TTC549 (cell line): Measurements from ENCODE around the gene CTNNBL1.

ENCODE experiments used
- FAIRE-seq: peaks from 2 replicates; lab custom pipeline; 2012; peaks lifted over from hg19 to GRCh38; lab: Jason Lieb, UNC

The CTNNBL1 gene

DNA sequence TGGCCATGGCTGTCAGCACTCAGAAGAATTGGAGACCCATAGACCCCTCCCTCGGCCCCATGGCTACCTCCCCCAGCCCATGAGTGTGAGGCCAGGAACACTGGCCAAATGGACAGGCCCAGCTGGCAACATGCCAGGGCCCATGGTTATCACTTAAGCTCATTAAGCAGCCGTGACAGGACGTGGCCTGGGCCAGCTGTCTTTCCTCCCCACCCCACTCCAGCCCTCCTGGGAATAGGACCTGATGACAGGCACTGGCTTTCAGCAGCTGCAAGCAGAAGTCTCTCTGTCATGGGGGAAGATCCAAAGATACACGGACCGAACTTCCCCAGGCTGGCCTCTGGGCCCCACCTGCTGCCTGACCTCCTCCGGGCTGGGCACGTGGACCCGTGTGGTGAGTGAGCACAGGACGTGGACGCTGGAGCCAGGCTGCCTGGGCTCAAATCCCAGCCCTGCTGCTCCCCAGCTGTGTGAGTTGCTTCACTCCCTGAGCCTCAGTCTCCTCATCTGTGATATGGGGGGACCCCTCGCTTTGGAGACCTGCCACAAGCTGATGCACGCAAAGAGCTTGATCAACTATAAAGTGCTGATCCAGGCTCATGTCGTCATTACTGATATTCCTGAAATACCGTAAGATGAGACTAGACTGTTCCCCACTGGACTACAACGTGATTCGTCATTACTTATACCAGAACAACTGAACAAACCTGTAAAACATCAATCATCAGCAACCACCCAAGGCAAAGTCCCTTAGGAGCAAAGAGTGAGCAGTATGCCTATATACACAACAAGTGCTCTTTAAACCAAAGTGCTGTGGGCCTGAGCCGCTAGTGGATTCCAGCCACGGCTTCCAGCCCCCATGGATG is 187.1 kb downstream of the CTNNBL1 start:
- no peak for FAIRE-seq

DNA sequence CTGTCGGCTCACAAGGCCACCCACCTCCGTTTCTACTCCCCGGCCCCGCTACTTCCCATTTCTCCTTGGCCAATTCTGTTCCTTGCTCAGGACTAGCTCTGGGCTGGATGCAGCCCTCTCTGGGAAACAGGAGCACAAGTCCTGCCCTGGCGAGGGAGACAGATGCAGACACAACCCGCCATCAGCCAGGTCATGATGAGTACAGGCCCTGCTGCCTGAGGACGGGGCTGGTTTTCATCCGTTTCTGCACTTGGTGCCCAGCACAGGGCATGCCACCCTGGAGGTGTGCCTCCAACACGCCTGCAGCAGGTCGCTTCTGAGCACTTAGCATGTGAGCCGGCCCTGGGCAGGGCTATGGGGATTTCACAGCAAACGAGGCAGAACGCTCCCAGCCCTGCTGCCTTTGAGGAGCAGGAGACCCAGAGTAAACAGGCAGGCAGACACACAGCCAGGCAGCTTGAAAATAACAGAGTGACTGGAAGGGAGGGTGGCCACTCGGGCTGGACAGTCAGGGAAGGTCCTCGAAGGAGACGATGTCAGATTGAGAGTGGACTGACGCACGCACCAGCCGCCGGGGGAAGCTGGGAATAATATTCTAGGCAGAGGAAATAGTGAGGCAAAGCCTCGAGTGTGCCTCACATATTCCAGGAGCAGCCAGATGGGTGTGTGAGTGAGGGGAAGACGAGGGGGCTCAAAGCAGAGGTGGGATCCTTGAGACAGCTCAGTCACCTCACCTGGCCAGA is 187.9 kb downstream of the CTNNBL1 start:
- FAIRE-seq: no peak

DNA sequence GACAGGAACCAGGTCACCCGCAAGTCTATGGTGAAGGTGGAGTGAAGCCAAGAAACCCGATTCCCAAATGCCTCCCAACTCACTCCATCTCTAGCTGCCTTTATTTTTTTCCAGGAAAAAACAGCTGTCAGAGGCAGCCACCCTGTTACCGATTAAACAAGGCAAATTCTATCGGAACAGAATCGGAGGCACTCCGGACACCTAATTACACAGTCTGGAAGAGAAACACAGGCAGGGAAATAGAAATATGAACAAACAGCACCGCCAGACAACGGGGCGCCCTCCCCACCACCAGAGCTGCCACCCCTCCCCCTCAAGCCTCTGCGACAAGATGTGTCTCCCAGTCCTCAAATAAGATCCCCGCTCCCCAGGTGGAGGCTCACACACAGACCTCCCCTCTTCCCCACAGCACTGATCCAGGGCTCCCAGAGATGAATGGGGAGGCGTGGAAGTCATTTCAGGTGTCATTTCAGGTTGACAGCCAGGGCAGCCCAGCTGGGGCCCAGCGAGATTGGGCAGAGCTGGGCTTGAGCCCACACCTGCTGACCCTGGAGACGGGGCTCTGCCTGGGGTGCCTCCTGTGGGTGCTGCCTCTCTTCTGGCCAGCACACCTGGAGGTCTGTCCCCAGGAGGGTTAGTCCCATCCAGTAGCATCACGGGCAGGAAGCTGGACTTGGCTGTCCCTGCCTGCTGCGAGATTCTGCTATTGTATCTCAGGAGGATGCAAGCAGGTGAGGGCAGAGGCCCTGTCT is 189.3 kb downstream of the CTNNBL1 start:
- FAIRE-seq: no peak

DNA sequence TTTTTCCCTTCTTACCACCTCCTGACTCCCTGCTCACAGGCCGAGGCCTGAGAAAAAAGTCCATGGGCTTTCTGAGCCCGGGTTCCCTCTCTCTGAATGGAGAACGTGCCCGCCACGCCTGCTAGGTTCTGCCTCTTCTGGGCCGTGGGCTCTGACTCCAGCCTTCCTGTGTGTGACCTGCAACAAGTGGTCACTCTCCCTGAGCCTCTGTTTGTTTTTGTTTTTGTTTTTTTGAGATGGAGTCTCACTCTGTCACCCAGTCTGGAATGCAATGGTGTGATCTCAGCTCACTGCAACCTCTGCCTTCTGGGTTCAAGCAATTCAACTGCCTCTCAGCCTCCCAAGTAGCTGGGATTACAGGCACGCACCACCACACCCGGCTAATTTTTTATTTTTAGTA is 191.2 kb downstream of the CTNNBL1 start:
- no peak for FAIRE-seq

DNA sequence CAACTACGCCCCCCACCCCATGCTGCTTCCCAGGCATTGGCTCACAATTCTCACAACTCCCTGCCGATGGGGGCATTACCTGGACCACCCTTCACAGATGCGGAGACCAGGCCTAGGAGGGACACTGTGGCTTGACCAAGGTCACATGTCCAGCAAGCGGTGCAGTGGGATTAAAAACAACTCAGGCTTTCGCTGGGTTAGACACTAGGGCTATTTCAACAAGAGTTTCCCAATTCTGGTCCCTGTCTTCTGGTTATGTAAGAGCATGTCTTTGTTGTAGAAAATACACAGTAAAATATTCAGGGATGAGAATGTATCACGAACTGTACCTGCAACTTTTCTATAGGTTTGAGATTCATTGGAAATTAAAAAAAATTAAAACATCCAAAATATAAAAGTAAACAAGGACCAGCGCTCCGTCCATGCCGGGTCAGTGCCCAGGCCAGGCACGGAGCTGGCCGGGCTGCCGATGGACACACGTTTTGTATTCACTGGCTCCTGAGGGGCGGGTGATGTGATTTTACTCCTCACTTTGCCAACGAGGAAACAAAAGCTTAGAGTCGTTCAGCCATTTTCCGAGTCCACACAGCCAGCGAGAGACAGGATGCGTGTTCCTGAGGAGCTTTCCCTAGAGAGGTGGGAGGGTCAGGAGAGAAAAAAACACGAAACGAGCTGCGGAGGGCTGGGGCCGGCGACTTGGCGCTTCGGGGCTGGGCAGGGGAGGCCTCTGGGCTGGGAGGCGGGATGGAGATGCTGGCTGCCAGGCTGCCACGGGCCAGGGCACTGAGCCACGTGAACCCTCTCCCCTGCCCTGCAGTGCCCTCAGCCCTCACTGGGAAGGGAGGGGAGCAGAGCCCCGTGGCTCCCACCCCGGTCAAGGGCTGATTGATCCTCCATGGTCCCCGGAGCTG is 192.0 kb downstream of the CTNNBL1 start:
- no peak for FAIRE-seq

DNA sequence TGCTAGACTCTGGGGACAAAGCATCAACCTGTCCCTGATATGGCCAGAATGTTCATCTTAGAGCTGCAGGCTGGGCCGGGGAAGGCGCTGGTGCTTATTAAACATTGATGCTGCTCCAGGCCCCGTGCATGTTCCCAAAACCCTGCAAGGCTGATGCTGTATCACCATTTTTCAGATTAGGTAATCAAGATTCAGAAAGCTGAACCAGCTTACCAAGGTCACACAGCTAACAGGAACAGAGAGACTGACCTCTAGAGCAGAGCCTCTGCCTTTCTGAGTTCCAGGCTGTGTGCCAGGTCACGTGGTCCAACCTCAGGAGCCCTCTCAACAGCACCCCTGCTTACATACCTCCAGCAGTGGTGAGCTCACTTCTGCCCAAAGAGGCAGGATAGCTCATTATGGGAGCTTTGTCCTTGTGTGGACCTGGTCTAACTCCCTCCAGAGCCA is 193.0 kb downstream of the CTNNBL1 start:
- no peak for FAIRE-seq

DNA sequence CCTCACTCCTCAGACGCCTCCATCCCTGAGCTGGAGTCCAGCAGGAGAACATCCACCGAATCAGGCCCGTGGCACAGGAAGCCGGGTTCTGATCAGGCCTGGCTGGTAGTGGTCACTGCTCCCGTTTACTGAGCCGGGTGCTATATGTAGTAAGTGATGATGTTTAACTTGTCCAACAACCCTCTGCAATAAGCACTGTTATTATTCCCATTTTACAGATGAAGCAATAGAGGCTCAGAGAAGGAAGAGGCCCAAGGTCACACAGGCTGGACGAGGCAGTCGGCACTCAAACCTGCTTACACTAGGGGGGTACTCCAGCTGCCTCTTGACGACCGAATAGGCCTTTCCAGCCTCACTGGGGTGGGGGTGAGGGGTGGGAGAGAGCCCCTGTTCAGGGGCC is 194.8 kb downstream of the CTNNBL1 start:
- no peak for FAIRE-seq

DNA sequence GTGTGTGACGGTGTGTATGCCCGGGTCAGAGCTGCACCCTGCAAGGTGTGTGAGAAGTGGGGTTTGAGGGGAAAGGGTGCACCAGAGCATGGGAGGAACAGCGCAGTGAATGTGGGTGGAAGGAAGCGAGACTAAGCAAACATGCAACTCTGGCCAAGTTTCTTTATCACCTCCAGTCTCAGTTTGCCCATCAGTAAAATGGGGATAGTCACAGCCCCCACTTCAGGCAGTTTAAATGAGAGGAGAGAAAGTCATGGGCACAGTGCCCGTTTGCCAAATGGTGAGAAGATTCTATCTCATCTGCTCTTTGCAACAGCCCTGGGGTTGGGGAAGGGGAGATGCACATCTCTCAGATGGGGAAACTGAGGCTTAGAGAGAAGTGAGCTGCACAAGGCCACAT is 196.3 kb downstream of the CTNNBL1 start:
- FAIRE-seq: no peak

DNA sequence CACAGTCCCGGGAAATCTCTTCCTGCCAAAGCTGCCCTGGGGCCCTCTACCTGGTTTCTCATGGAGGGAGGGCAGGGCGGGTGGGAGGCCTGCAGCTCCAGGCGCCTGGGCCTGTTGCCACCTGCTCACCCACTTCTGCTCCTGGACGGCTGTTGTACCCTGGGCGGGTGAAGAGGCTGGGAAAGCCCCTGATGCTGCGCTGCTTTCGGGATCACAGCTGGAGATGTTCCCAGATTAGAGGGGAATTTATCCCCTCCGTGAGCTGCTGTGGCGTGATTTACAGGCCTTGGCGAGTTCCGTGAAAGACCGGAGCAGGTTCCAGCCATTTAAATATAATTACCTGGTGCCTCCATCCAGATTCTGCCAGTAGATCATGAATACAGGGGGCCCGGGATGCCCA is 196.8 kb downstream of the CTNNBL1 start:
- FAIRE-seq: no peak

DNA sequence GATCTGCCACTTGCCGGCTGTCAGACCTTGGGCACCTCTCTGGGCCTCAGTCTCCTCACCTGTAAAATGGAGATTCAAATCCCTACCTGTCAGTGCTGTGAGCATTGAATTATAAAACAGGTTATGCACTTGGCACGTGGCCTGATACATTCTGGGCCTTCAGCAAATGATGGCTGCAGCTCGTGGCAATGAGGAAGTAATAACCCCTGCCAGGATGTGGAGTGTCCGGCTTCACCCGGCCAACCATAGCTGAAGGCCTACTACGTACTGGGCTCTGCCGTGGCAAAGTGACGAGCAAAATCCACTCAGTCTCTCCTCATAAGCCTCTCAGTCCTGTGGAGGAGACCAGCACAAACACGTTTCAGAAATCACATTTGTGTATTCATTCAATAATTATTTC is 198.2 kb downstream of the CTNNBL1 start:
- no peak for FAIRE-seq

DNA sequence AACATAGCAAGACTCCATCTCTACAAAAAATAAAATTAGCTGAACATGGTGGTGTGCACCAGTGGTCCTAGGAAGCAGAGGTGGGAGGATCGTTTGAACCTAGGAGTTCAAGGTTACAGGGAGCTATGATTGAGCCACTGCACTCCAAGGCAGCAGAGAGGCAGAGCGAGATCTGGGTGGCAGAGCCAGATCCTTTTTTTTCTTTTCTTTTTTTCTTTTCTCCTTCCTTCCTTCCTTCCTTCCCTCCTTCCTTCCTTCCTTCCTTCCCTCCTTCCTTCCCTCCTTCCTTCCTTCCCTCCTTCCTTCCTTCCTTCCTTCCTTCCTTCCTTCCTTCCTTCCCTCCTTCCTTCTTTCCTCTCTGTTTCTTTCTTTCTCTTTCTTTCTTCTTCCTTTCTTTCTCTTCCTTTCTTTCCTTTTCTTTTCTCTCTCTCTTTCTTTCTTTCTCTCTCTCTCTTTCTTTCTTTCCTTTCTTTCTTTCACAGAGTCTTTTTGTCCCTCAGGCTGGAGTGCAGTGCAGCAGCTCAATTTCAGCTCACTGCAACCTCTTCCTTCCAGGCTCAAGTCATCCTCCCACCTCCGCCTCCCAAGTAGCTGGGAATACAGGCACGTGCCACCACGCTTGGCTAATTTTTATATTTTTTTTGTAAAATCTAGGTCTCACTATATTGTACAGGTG is 199.9 kb downstream of the CTNNBL1 start:
- no peak for FAIRE-seq

DNA sequence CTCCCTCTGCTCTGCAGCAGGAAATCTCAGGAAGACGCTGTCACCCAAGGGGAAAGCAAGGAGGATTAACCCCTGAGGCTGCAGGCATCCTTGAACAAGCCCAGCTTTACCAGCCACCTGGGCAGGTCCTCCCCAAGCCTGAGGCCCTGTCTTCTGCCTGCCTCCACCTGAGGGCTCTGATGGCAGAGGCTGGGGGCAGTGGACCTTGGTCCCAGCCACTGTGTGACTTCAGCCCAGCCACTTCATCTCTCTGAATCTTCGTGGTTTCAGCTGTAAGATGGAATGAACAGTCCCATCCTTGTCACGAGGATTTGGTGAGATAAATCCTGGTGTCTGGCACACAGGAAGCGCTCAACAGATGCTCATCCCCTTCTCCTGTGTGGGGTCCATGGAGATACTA is 200.6 kb downstream of the CTNNBL1 start:
- no peak for FAIRE-seq

DNA sequence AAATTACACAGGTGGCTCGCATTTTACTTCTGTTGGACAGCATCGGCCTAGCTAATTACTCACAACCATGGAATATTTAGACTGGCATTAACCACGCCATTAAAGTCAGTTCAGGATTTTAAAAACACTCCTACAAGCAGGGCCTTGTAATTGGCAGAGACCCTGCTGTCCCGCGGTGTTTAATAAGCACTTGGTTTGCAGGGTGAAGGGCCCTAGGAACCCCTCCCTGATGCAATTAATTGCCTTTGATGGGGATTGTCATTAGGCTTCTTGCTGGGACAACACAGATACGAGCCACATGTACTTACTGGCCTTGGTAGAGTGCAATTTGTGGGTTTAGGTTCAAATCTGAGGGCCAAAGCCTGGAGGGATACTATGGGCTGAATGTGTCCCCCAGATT is 201.3 kb downstream of the CTNNBL1 start:
- no peak for FAIRE-seq

DNA sequence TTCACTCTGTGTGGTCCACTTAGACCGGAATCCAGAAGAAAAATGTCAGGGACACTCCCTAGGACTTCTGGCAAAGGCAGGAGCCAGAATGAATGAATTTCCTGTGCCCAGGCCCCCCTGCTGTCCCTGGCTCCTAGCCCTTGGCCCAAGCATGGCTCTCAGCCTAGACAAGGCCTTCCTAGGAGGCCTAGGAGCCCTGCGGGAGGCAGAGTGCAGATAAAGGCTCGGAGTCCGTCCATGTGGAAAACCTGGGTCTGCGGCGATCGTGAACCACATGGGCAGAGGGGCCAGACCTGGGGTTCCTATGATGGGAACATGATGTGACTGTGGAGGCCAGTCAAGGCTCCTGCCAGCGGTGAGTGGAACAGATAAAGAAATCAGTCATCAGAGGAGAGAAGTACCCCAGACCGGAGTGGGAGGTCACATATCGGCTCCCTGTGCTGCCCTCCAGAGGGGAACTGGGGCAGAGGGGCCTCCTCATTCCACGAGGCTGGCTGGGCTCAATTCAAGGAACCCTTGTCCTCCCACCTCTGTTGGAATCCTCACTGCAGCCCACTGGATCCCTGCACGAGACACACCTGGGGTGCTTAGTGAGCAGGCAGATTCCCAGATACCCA is 203.2 kb downstream of the CTNNBL1 start:
- no peak for FAIRE-seq

DNA sequence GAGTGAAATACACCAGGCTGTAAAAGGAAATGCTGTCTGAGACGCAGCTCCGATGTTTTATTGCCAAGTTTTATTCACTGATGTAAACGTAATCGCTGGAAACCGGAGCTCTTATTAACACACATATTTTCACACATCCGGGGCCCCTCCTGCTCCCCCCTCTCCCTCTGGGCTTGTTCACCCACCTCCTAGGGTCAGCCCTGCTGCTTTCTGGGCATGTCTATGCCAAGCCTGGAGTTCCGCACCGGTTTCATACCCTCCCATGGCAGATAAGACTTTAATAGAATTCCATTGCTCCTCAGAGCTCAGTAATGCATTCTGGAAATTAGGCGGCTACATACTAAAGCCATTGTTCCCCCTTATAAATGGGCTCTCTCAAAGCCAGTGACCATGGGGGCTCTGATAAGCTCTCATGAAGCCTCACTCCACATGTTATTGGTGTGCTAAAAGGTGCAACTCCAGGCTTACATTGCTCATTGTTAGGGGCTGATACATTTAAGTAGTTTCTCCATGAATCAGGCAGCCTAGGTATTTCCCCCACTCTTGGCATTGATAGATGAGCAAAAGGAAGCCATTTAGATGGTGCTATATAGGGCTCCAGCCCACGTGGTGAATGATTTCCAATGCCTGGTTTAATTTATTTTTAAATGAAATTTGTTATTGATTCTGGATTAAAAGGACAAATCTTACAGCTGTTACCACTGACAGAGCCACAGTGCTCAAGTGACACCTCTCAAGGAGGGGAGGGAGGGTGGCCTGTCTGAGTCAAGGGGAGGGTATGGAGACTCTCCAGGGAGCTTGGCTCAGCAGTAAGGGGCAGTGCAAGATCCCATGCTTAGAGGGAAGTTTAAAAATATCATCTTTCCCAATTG is 204.6 kb downstream of the CTNNBL1 start:
- no peak for FAIRE-seq

DNA sequence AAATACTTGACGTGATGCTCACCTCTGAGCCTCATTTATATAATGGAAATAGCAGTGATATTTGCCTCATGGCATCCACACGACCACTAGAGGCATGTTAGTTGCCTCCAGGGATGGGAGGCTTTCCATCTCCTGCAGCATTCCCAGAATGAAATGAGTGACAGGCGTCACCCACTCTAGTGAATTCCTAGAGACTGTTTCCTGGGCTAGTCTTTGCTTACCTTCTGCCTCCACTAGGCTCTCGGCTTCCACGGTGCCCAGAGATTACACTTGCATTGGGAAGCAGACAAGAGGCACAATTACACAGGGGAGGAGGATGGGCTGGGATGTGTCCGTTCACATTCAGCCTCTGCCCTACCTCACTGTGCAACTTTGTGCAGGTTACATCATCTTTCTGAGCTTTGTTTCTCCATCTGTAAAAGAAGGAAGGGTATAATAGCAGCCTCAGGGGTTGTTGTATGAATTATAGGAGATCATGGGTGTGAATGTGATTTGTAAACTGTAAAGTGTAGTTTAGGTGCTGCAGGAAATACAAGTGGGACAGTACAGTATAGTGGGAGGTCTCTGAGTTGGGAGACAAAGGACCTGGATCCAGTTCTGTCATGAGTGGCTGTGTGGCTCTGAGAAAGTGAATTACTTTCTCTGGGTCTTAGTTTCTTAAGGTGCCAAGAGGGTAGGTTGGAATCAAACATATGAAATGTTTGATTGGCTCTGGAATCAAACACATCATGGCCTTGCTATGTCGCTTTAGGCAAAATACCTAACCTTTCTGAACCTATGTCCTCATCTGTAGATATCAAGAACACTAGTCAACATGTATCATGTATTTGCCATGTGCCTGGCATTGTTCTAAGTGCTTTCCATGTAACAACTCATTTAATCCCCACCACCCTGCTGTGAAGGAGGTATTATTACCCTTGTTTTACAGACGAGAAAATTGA is 205.5 kb downstream of the CTNNBL1 start:
- FAIRE-seq: no peak

DNA sequence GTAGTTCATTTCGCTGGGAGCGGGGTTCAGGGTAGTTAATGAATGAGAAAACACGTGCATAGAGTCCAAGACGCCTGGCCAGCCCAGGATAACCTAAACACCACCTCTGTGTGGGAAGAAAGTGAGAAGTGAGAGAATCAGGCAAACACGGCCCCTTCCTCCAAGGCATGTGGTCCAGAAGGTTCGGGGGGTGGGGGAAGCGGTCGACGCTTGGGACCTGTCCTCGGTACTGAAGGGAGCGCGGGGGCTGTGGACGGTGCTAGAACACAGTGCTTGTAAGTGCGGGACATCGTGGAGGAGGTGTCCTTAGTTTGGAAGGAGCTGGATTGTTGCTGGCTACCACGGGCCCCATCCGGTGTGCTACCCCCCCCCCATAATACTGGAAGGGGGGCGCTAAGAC is 207.4 kb downstream of the CTNNBL1 start:
- no peak for FAIRE-seq

DNA sequence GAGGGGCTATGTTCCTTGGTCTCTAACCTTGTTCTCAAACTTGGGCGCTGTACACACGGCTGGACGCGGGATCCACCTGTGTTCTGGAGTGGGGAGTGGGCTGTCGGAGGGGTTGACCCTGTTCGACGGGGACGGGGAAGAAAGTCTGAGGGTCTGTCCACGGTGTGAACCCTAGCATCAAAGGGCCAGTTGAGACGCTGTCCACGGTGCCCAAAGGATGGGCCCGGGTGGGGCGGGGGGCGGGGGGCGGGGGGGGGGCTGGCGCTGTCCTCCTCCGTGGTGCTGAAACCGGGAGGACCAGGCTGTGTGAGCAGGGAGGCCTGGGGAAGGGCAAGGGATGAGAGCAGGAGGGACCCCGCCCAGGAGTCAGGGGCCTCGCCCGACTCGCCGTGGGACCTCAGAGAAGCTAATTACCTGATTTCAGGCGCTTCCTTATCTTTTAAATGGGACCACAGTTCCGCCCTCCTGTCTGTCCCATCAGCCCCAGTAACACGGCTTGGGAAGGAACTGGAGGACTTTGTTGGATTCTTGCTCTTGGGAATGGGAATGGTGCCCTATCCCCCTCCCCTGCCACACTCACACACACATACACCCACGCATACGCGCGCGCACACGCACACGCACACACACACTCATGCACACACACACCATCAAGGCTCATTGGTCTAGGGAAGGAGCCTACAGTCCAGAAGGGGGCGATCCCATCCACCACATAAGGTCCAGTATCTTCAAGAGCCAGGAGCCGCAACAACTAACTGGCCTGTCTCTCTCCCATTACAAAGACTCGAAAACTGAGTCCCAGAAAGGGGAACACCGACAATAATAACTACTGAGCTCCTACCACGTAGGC is 208.0 kb downstream of the CTNNBL1 start:
- FAIRE-seq: no peak
